WTC11 (cell line): ENCODE measurements around the gene TRMT112. TPM values are rescaled to one million over a fixed set of nuclear protein-coding genes. Genes with fewer than 3 reads are reported as not detected.
A peak's percentile ranks its signal among the peaks of the same experiment; 100 is the strongest.

Experiments used
- CREB1 ChIP-seq: sonication (generic); formaldehyde crosslinking; IDR thresholded peaks from 2 replicates; pipeline ENCODE4 v1.8.0; 2023; ENCODE audit warnings: mild to moderate bottlenecking, missing genetic modification reagents
- EMX1 ChIP-seq: fragments of 250-450 bp; sonication (Bioruptor Pico); IDR thresholded peaks from 2 replicates; pipeline ENCODE4 v1.8.0; 2021; ENCODE audit warnings: mild to moderate bottlenecking
- HMGA2 ChIP-seq: fragments of 250-450 bp; sonication (Bioruptor Pico); IDR thresholded peaks from 2 replicates; pipeline ENCODE4 v1.4.0; 2021; ENCODE audit warnings: mild to moderate bottlenecking, moderate library complexity
- MXD4 ChIP-seq: fragments of 250-450 bp; sonication (Bioruptor Pico); IDR thresholded peaks from 2 replicates; pipeline ENCODE4 v1.8.0; 2021; ENCODE audit warnings: mild to moderate bottlenecking, moderate library complexity, borderline replicate concordance
- SMAD3 ChIP-seq: sonication (generic); formaldehyde crosslinking; IDR thresholded peaks from 2 replicates; pipeline ENCODE4 v1.8.0; 2022; ENCODE audit warnings: missing genetic modification reagents, mild to moderate bottlenecking, borderline replicate concordance
- TCF7 ChIP-seq: sonication (generic); formaldehyde crosslinking; IDR thresholded peaks from 2 replicates; pipeline ENCODE4 v1.8.0; 2022; ENCODE audit warnings: mild to moderate bottlenecking, low read depth, missing genetic modification reagents, moderate library complexity
- TEAD1 ChIP-seq: sonication (generic); formaldehyde crosslinking; IDR thresholded peaks from 2 replicates; pipeline ENCODE4 v1.8.0; 2022; ENCODE audit warnings: mild to moderate bottlenecking, missing genetic modification reagents
- ZBTB21 ChIP-seq: sonication (generic); formaldehyde crosslinking; IDR thresholded peaks from 2 replicates; pipeline ENCODE4 v1.8.1; 2023; ENCODE audit warnings: mild to moderate bottlenecking, missing genetic modification reagents, borderline replicate concordance
- total RNA-seq: library from RNA; stranded (reverse); gene quantifications from 3 replicates; pipeline ENCODE4 v1.2.3, GENCODE V29; 2021
- TF ChIP-seq, protein P1 (sequence below): sonication (generic); formaldehyde crosslinking; conservative IDR thresholded peaks from 2 replicates; pipeline ENCODE4 v1.8.1; 2023; ENCODE audit warnings: mild to moderate bottlenecking, low read depth, missing genetic modification reagents, moderate library complexity
- TF ChIP-seq, protein P2 (sequence below): sonication (generic); formaldehyde crosslinking; IDR thresholded peaks from 2 replicates; pipeline ENCODE4 v1.8.0; 2022; ENCODE audit warnings: mild to moderate bottlenecking, missing genetic modification reagents
- TF ChIP-seq, protein P3 (sequence below): fragments of 250-450 bp; sonication (Bioruptor Pico); IDR thresholded peaks from 2 replicates; pipeline ENCODE4 v1.9.0; 2021; ENCODE audit warnings: mild to moderate bottlenecking, borderline replicate concordance
- TF ChIP-seq, protein P4 (sequence below): fragments of 250-450 bp; sonication (Bioruptor Pico); IDR thresholded peaks from 2 replicates; pipeline ENCODE4 v2.1.2; 2022; ENCODE audit warnings: mild to moderate bottlenecking, moderate library complexity
- TF ChIP-seq, protein P5 (sequence below): sonication (generic); formaldehyde crosslinking; IDR thresholded peaks from 2 replicates; pipeline ENCODE4 v1.8.1; 2022; ENCODE audit warnings: mild to moderate bottlenecking, missing genetic modification reagents, moderate library complexity, borderline replicate concordance
- TF ChIP-seq, protein P6 (sequence below): sonication (generic); formaldehyde crosslinking; IDR thresholded peaks from 2 replicates; pipeline ENCODE4 v1.8.0; 2023; ENCODE audit warnings: mild to moderate bottlenecking, missing genetic modification reagents
- TF ChIP-seq, protein P7 (sequence below): sonication (generic); formaldehyde crosslinking; IDR thresholded peaks from 2 replicates; pipeline ENCODE4 v1.8.1; 2022; ENCODE audit warnings: mild to moderate bottlenecking, moderate library complexity, missing genetic modification reagents
- TF ChIP-seq, protein P8 (sequence below): sonication (generic); formaldehyde crosslinking; IDR thresholded peaks from 2 replicates; pipeline ENCODE4 v1.8.1; 2023; ENCODE audit warnings: mild to moderate bottlenecking, missing genetic modification reagents, moderate library complexity
- TF ChIP-seq, protein P9 (sequence below): fragments of 200-600 bp; IDR thresholded peaks from 2 replicates; pipeline ENCODE4 v1.8.0; 2022; ENCODE audit warnings: antibody characterized with exemption

Gene TRMT112
- total RNA-seq, 1 experiment from 2014 or later = 285 TPM

DNA sequence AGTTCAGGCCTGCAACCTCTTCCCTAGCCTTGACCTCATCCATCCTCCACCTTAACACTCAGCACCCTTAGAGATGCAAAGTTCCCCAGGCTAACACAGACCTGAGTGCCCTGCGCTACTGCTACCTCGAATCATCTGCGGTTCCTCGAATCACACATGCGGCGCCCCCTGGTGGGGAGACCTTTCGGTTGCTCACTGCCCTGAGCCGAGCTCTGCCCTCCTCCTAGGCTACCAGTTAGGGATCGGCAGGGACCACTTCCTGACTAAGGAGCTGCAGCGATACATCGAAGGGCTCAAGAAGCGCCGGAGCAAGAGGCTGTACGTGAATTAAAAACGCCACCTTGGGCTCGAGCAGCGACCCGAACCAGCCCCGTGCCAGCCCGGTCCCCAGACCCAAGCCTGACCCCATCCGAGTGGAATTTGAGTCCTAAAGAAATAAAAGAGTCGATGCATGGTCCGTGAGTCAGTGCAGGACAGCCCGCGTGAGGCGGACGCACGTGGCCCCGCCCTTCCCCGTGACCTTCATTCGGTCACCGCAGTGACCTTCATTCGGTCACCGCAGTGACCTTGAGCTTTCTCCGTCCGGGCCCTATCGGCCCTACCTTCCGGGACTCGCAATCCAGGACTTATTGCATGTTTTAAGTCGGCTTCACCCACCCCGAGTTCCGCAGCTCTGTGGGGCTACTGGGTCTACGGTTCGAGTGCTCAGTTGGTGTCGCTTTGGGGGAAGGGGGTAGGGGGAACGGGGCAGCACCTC, 12.9 kb downstream of the TRMT112 start (continued):
- TF ChIP-seq, protein P1, sequence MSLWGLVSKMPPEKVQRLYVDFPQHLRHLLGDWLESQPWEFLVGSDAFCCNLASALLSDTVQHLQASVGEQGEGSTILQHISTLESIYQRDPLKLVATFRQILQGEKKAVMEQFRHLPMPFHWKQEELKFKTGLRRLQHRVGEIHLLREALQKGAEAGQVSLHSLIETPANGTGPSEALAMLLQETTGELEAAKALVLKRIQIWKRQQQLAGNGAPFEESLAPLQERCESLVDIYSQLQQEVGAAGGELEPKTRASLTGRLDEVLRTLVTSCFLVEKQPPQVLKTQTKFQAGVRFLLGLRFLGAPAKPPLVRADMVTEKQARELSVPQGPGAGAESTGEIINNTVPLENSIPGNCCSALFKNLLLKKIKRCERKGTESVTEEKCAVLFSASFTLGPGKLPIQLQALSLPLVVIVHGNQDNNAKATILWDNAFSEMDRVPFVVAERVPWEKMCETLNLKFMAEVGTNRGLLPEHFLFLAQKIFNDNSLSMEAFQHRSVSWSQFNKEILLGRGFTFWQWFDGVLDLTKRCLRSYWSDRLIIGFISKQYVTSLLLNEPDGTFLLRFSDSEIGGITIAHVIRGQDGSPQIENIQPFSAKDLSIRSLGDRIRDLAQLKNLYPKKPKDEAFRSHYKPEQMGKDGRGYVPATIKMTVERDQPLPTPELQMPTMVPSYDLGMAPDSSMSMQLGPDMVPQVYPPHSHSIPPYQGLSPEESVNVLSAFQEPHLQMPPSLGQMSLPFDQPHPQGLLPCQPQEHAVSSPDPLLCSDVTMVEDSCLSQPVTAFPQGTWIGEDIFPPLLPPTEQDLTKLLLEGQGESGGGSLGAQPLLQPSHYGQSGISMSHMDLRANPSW (CRISPR knock-in tag) = no peak
- TF ChIP-seq, protein P2, sequence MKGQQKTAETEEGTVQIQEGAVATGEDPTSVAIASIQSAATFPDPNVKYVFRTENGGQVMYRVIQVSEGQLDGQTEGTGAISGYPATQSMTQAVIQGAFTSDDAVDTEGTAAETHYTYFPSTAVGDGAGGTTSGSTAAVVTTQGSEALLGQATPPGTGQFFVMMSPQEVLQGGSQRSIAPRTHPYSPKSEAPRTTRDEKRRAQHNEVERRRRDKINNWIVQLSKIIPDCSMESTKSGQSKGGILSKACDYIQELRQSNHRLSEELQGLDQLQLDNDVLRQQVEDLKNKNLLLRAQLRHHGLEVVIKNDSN = peak; percentile 49; the same call in 1 of the 2 replicates
- TF ChIP-seq, protein P3, sequence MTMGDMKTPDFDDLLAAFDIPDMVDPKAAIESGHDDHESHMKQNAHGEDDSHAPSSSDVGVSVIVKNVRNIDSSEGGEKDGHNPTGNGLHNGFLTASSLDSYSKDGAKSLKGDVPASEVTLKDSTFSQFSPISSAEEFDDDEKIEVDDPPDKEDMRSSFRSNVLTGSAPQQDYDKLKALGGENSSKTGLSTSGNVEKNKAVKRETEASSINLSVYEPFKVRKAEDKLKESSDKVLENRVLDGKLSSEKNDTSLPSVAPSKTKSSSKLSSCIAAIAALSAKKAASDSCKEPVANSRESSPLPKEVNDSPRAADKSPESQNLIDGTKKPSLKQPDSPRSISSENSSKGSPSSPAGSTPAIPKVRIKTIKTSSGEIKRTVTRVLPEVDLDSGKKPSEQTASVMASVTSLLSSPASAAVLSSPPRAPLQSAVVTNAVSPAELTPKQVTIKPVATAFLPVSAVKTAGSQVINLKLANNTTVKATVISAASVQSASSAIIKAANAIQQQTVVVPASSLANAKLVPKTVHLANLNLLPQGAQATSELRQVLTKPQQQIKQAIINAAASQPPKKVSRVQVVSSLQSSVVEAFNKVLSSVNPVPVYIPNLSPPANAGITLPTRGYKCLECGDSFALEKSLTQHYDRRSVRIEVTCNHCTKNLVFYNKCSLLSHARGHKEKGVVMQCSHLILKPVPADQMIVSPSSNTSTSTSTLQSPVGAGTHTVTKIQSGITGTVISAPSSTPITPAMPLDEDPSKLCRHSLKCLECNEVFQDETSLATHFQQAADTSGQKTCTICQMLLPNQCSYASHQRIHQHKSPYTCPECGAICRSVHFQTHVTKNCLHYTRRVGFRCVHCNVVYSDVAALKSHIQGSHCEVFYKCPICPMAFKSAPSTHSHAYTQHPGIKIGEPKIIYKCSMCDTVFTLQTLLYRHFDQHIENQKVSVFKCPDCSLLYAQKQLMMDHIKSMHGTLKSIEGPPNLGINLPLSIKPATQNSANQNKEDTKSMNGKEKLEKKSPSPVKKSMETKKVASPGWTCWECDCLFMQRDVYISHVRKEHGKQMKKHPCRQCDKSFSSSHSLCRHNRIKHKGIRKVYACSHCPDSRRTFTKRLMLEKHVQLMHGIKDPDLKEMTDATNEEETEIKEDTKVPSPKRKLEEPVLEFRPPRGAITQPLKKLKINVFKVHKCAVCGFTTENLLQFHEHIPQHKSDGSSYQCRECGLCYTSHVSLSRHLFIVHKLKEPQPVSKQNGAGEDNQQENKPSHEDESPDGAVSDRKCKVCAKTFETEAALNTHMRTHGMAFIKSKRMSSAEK (CRISPR knock-in tag) = no peak
- TF ChIP-seq TCF7 (CRISPR knock-in tag) (no peak), CREB1 (0 out of 2 replicates have a peak, but pooled peaks have one; percentile 25), MXD4 (no peak), EMX1 (CRISPR knock-in tag) (no peak), HMGA2 (CRISPR knock-in tag) (no peak), TEAD1 (peak; percentile 52; the same call in 1 of the 2 replicates), SMAD3 (peak; percentile 77; the same call in 1 of the 2 replicates), ZBTB21 (CRISPR knock-in tag) (no peak)
- TF ChIP-seq, protein P4, sequence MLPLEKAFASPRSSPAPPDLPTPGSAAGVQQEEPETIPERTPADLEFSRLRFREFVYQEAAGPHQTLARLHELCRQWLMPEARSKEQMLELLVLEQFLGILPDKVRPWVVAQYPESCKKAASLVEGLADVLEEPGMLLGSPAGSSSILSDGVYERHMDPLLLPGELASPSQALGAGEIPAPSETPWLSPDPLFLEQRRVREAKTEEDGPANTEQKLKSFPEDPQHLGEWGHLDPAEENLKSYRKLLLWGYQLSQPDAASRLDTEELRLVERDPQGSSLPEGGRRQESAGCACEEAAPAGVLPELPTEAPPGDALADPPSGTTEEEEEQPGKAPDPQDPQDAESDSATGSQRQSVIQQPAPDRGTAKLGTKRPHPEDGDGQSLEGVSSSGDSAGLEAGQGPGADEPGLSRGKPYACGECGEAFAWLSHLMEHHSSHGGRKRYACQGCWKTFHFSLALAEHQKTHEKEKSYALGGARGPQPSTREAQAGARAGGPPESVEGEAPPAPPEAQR (CRISPR knock-in tag) = no peak
- TF ChIP-seq, protein P5, sequence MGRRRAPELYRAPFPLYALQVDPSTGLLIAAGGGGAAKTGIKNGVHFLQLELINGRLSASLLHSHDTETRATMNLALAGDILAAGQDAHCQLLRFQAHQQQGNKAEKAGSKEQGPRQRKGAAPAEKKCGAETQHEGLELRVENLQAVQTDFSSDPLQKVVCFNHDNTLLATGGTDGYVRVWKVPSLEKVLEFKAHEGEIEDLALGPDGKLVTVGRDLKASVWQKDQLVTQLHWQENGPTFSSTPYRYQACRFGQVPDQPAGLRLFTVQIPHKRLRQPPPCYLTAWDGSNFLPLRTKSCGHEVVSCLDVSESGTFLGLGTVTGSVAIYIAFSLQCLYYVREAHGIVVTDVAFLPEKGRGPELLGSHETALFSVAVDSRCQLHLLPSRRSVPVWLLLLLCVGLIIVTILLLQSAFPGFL (CRISPR knock-in tag) = no peak
- TF ChIP-seq, protein P6, sequence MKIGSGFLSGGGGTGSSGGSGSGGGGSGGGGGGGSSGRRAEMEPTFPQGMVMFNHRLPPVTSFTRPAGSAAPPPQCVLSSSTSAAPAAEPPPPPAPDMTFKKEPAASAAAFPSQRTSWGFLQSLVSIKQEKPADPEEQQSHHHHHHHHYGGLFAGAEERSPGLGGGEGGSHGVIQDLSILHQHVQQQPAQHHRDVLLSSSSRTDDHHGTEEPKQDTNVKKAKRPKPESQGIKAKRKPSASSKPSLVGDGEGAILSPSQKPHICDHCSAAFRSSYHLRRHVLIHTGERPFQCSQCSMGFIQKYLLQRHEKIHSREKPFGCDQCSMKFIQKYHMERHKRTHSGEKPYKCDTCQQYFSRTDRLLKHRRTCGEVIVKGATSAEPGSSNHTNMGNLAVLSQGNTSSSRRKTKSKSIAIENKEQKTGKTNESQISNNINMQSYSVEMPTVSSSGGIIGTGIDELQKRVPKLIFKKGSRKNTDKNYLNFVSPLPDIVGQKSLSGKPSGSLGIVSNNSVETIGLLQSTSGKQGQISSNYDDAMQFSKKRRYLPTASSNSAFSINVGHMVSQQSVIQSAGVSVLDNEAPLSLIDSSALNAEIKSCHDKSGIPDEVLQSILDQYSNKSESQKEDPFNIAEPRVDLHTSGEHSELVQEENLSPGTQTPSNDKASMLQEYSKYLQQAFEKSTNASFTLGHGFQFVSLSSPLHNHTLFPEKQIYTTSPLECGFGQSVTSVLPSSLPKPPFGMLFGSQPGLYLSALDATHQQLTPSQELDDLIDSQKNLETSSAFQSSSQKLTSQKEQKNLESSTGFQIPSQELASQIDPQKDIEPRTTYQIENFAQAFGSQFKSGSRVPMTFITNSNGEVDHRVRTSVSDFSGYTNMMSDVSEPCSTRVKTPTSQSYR (CRISPR knock-in tag) = no peak
- TF ChIP-seq, protein P7, sequence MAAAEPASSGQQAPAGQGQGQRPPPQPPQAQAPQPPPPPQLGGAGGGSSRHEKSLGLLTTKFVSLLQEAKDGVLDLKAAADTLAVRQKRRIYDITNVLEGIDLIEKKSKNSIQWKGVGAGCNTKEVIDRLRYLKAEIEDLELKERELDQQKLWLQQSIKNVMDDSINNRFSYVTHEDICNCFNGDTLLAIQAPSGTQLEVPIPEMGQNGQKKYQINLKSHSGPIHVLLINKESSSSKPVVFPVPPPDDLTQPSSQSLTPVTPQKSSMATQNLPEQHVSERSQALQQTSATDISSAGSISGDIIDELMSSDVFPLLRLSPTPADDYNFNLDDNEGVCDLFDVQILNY = peak; percentile 35; the same call in 1 of the 2 replicates
- TF ChIP-seq, protein P8, sequence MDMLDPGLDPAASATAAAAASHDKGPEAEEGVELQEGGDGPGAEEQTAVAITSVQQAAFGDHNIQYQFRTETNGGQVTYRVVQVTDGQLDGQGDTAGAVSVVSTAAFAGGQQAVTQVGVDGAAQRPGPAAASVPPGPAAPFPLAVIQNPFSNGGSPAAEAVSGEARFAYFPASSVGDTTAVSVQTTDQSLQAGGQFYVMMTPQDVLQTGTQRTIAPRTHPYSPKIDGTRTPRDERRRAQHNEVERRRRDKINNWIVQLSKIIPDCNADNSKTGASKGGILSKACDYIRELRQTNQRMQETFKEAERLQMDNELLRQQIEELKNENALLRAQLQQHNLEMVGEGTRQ (CRISPR knock-in tag) = peak; percentile 60; the same call in 1 of the 2 replicates
- TF ChIP-seq, protein P9, sequence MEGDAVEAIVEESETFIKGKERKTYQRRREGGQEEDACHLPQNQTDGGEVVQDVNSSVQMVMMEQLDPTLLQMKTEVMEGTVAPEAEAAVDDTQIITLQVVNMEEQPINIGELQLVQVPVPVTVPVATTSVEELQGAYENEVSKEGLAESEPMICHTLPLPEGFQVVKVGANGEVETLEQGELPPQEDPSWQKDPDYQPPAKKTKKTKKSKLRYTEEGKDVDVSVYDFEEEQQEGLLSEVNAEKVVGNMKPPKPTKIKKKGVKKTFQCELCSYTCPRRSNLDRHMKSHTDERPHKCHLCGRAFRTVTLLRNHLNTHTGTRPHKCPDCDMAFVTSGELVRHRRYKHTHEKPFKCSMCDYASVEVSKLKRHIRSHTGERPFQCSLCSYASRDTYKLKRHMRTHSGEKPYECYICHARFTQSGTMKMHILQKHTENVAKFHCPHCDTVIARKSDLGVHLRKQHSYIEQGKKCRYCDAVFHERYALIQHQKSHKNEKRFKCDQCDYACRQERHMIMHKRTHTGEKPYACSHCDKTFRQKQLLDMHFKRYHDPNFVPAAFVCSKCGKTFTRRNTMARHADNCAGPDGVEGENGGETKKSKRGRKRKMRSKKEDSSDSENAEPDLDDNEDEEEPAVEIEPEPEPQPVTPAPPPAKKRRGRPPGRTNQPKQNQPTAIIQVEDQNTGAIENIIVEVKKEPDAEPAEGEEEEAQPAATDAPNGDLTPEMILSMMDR = peak; percentile 84
